Neural progenitor cell (in vitro differentiated cells): Measurements from ENCODE around the gene AMFR. TPM values are rescaled to one million over a fixed set of nuclear protein-coding genes. Genes with fewer than 3 reads are reported as not detected.

ENCODE experiments used
- DNase-seq: peaks from one replicate; pipeline ENCODE4 v3.0.0-alpha.2; 2016; ENCODE audit warnings: low spot score
- H2AFZ ChIP-seq: fragments of 200-600 bp; sonication (generic); replicated peaks from 2 replicates; pipeline ENCODE4 v1.6.1; 2016; ENCODE audit warnings: antibody characterized with exemption
- H3F3A ChIP-seq: fragments of 200-600 bp; sonication (generic); 2 replicates; pipeline ENCODE4 v1.6.1; 2016; ENCODE audit warnings: antibody characterized with exemption, low read depth
- H3K27ac ChIP-seq: fragments of 200-600 bp; sonication (generic); 2 replicates; pipeline ENCODE4 v1.5.1; 2016; ENCODE audit warnings: mild to moderate bottlenecking
- H3K27me3 ChIP-seq: fragments of 200-600 bp; sonication (generic); 2 replicates; pipeline ENCODE4 v1.6.1; 2016; ENCODE audit warnings: mild to moderate bottlenecking, moderate library complexity
- H3K36me3 ChIP-seq: fragments of 200-600 bp; sonication (generic); 2 replicates; pipeline ENCODE4 v1.5.1; 2016
- H3K4me1 ChIP-seq: fragments of 200-600 bp; sonication (generic); 2 replicates; pipeline ENCODE4 v1.6.1; 2016; ENCODE audit warnings: mixed run types
- H3K4me2 ChIP-seq: fragments of 200-600 bp; sonication (generic); 2 replicates; pipeline ENCODE4 v1.6.1; 2016
- H3K4me3 ChIP-seq: fragments of 200-600 bp; sonication (generic); 2 replicates; pipeline ENCODE4 v1.5.1; 2016
- H3K79me2 ChIP-seq: fragments of 200-600 bp; sonication (generic); 2 replicates; pipeline ENCODE4 v1.6.1; 2016; ENCODE audit warnings: low read depth
- H3K9ac ChIP-seq: fragments of 200-600 bp; sonication (generic); 2 replicates; pipeline ENCODE4 v1.6.1; 2016
- H3K9me3 ChIP-seq: fragments of 200-600 bp; sonication (generic); 2 replicates; pipeline ENCODE4 v1.5.1; 2016; ENCODE audit warnings: low read depth
- H4K20me1 ChIP-seq: fragments of 200-600 bp; sonication (generic); 2 replicates; pipeline ENCODE4 v1.6.1; 2016; ENCODE audit warnings: low read depth
- H3K27ac Mint-ChIP-seq: 3 replicates; pipeline ENCODE4 v1.8.0; 2021; ENCODE audit warnings: mixed read lengths
- H3K27me3 Mint-ChIP-seq: 2 replicates; pipeline ENCODE4 v1.8.0; 2022; ENCODE audit warnings: low read depth, mild to moderate bottlenecking, inconsistent platforms, moderate library complexity, mixed read lengths; ENCODE audit not compliant: insufficient read depth
- H3K36me3 Mint-ChIP-seq: 3 replicates; pipeline ENCODE4 v1.8.0; 2021; ENCODE audit warnings: mixed read lengths
- H3K4me1 Mint-ChIP-seq: 3 replicates; pipeline ENCODE4 v1.8.0; 2021; ENCODE audit warnings: mixed read lengths
- H3K4me3 Mint-ChIP-seq: 3 replicates; pipeline ENCODE4 v1.8.0; 2021; ENCODE audit warnings: mild to moderate bottlenecking, moderate library complexity, mixed read lengths
- H3K9me3 Mint-ChIP-seq: 3 replicates; pipeline ENCODE4 v1.8.0; 2020; ENCODE audit warnings: mixed read lengths
- CTCF ChIP-seq: fragments of 200-600 bp; sonication (generic); IDR thresholded peaks from 2 replicates; pipeline ENCODE4 v1.5.1; 2017; ENCODE audit warnings: antibody characterized with exemption, mild to moderate bottlenecking
- EZH2 ChIP-seq: fragments of 200-600 bp; sonication (generic); IDR thresholded peaks from 2 replicates; pipeline ENCODE4 v1.6.1; 2017; ENCODE audit warnings: antibody characterized with exemption, mild to moderate bottlenecking, moderate library complexity
- EZH2phosphoT487 ChIP-seq: fragments of 200-600 bp; sonication (generic); IDR thresholded peaks from 2 replicates; pipeline ENCODE4 v1.6.1; 2017; ENCODE audit warnings: antibody characterized with exemption
- total RNA-seq: library from RNA; depleted of rRNA; stranded (reverse); fragments of >200 nt; gene quantifications from 2 replicates; pipeline ENCODE4 v1.2.3, GENCODE V29; 2015; ENCODE audit warnings: low replicate concordance

The AMFR gene
- total RNA-seq, 1 donor from 2014 or later: 38.7 TPM

- Mint-ChIP-seq H3K27me3 (peaks cover 4% of the 10 kb centered on the region), H3K4me1 (peaks cover 14% of the 10 kb centered on the region), H3K36me3 (peaks cover 28% of the 10 kb centered on the region), H3K27ac (no peak overlapping the region), H3K9me3 (peaks cover 5% of the 10 kb centered on the region), H3K4me3 (no peak overlapping the region)
- TF ChIP-seq CTCF (no peak), EZH2 (no peak), EZH2phosphoT487 (no peak)
- Histone ChIP-seq H3K4me3 (no peak overlapping the region), H3K36me3 (peaks cover 4% of the 10 kb centered on the region), H3K27me3 (no peaks in the 10 kb centered on the region), H4K20me1 (peaks cover 3% of the 10 kb centered on the region), H3K27ac (no peak overlapping the region), H3F3A (no peaks in the 10 kb centered on the region), H3K4me2 (no peak overlapping the region), H3K79me2 (no peaks in the 10 kb centered on the region), H3K9me3 (no peaks in the 10 kb centered on the region), H3K9ac (no peak overlapping the region), H2AFZ (no peak overlapping the region), H3K4me1 (no peaks in the 10 kb centered on the region)
- DNase-seq: no peak
These were observed 52.3 kb downstream of the AMFR start for GRCh38 chr16:56373003-56373402.

GRCh38 chr16:56372013-56372634 lies 53.2 kb downstream of the AMFR start:
- H3K4me1 Mint-ChIP-seq: peaks cover 14% of the 10 kb centered on the region
- no peaks in the 10 kb centered on the region for H3K36me3 ChIP-seq

GRCh38 chr16:56371660-56371937 lies 53.7 kb downstream of the AMFR start:
- H3K36me3 ChIP-seq: no peaks in the 10 kb centered on the region
- H3K27ac ChIP-seq: no peak overlapping the region
- Mint-ChIP-seq H3K9me3 (no peaks in the 10 kb centered on the region), H3K4me1 (peaks cover 14% of the 10 kb centered on the region), H3K4me3 (no peak overlapping the region), H3K27ac (peak overlapping the region; percentile 40), H3K36me3 (peaks cover 25% of the 10 kb centered on the region), H3K27me3 (peaks cover 4% of the 10 kb centered on the region)
- H3K4me2 ChIP-seq: no peak overlapping the region
- H3K9ac ChIP-seq: no peak overlapping the region
- no peak for DNase-seq
- H2AFZ ChIP-seq: no peak overlapping the region
- no peak for TF ChIP-seq EZH2phosphoT487
- H3K27me3 ChIP-seq: no peaks in the 10 kb centered on the region
- H3K9me3 ChIP-seq: no peaks in the 10 kb centered on the region
- H3K4me1 ChIP-seq: no peaks in the 10 kb centered on the region
- no peaks in the 10 kb centered on the region for H3F3A ChIP-seq
- H4K20me1 ChIP-seq: peaks cover 3% of the 10 kb centered on the region
- no peak overlapping the region for H3K4me3 ChIP-seq
- no peaks in the 10 kb centered on the region for H3K79me2 ChIP-seq

More at GRCh38 chr16:56372013-56372634, 53.2 kb downstream of the AMFR start:
- H3K9ac ChIP-seq: no peak overlapping the region
- Mint-ChIP-seq H3K36me3 (peaks cover 23% of the 10 kb centered on the region), H3K9me3 (no peaks in the 10 kb centered on the region), H3K27me3 (peaks cover 4% of the 10 kb centered on the region), H3K27ac (no peak overlapping the region), H3K4me3 (no peak overlapping the region)
- H3K4me2 ChIP-seq: no peak overlapping the region
- no peaks in the 10 kb centered on the region for H3K4me1 ChIP-seq
- no peaks in the 10 kb centered on the region for H3K9me3 ChIP-seq
- H3K79me2 ChIP-seq: no peaks in the 10 kb centered on the region
- TF ChIP-seq CTCF (no peak), EZH2 (no peak), EZH2phosphoT487 (no peak)
- H3F3A ChIP-seq: no peaks in the 10 kb centered on the region
- H3K27me3 ChIP-seq: no peaks in the 10 kb centered on the region
- H4K20me1 ChIP-seq: peaks cover 3% of the 10 kb centered on the region
- no peak overlapping the region for H3K4me3 ChIP-seq
- no peak for DNase-seq
- H2AFZ ChIP-seq: no peak overlapping the region
- no peak overlapping the region for H3K27ac ChIP-seq

- no peak overlapping the region for H3K9ac ChIP-seq
- no peaks in the 10 kb centered on the region for H3K4me1 ChIP-seq
- TF ChIP-seq EZH2phosphoT487: no peak
- no peak for TF ChIP-seq CTCF
- TF ChIP-seq EZH2: no peak
- no peak overlapping the region for H2AFZ ChIP-seq
- no peak overlapping the region for H3K4me3 Mint-ChIP-seq
- no peak for DNase-seq
- no peaks in the 10 kb centered on the region for H3F3A ChIP-seq
- H3K27me3 Mint-ChIP-seq: peaks cover 4% of the 10 kb centered on the region
- no peaks in the 10 kb centered on the region for H3K36me3 ChIP-seq
- H3K4me2 ChIP-seq: no peak overlapping the region
- no peaks in the 10 kb centered on the region for H3K9me3 Mint-ChIP-seq
- H4K20me1 ChIP-seq: peaks cover 3% of the 10 kb centered on the region
- H3K27me3 ChIP-seq: no peaks in the 10 kb centered on the region
- H3K27ac Mint-ChIP-seq: peak overlapping the region; percentile 46
- H3K9me3 ChIP-seq: no peaks in the 10 kb centered on the region
- H3K4me3 ChIP-seq: no peak overlapping the region
- peaks cover 23% of the 10 kb centered on the region for H3K36me3 Mint-ChIP-seq
- H3K79me2 ChIP-seq: no peaks in the 10 kb centered on the region
- H3K4me1 Mint-ChIP-seq: peaks cover 14% of the 10 kb centered on the region
- no peak overlapping the region for H3K27ac ChIP-seq
These were observed 54.3 kb downstream of the AMFR start for GRCh38 chr16:56370875-56371659.
